Stimulated activated CD8-positive, alpha-beta memory T cell treated with anti-CD3 and anti-CD28 coated beads, Interleukin-15, amount 100 ng/mL, for 1 hour (primary cell): ENCODE results near the gene EFNB2.

ENCODE experiments used
- DNase-seq: peaks from one replicate; pipeline ENCODE4 v3.0.0-alpha.2; 2020; ENCODE audit warnings: low read depth

Gene EFNB2

DNA sequence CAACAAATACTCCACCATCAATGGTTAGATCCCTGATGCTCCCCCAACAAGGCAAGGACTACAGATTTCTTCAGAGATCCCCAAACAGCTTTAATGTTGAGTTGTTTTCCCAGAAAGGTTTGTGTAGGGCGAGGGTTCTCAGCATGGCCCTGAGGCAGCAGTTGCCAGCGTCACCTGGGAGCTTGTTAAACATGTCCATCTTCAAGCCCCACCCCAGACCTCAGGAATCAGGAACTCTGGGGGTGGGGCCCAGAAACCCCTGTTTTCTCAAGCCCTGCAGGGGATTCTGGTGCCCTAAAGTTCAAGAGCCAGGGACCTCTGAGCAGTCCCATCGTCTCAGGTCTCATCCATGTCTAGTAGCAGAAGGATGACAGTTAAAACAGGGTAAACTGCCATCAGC, 9.6 kb downstream of the EFNB2 start:
- no peak for DNase-seq

DNA sequence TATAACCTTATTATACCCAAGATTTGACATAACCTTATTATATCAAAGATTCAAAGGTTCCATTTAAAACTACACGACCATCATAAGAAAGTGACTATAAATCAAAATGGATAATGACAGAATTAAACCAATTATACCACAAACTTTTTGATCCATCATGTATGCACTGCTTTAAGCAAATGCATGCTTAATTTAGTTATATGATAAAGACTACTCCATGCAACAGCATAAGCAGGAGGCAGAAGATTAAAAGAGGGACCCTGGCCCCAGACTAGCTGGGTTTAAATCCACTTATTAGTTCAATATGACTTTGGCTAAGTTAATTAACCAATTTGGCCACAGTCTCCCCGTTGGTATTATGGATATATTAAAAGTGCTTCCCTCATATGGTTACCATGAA, 11.4 kb downstream of the EFNB2 start:
- no peak for DNase-seq

DNA sequence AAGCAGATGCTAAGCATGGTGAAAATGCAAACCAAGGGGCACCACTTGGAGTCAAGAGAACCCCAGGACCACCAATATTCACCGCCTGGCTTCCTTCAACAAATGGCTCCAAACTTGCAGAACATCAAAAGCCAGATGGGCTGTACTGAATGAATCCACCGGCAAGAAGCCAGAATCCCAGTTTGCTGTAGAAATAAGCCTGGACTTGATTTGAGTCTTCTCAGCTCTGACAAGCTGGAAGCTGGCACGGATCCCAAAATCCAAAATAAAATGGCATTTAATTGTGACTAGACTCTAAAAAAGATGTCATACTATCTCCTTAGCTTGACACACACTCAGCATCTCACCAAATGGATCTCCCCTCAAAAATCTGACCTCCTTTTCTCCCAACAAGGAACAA, 11.9 kb downstream of the EFNB2 start:
- no peak for DNase-seq

DNA sequence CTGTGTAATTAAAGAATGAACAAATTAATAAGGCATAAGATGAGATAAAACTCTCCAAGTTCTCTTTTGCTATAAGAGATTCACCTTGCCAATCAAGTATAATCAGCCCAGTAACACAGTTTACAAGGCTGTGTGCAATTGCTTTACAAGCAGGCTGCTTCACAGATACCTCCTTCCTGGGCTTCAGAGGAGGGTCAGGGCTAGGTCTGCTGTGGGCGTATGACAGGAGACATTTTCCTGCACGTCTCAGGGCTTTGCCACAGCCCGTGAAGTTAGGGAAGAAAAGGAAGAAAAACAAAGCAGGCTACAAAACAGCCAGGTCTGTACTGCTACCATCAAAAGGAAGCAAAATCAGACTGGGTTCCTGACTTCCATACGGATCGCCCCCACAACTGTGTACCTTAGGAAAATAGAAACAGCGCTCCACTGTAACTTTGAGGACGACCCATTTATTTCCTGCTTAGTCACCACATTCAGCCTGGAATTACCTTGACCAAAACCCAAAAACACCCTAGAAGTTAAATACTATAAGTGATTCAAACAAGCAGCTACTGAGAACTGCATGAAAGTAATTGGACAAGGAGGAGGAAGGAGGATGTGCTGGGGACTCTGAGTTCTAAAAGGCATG, 12.4 kb downstream of the EFNB2 start:
- no peak for DNase-seq

DNA sequence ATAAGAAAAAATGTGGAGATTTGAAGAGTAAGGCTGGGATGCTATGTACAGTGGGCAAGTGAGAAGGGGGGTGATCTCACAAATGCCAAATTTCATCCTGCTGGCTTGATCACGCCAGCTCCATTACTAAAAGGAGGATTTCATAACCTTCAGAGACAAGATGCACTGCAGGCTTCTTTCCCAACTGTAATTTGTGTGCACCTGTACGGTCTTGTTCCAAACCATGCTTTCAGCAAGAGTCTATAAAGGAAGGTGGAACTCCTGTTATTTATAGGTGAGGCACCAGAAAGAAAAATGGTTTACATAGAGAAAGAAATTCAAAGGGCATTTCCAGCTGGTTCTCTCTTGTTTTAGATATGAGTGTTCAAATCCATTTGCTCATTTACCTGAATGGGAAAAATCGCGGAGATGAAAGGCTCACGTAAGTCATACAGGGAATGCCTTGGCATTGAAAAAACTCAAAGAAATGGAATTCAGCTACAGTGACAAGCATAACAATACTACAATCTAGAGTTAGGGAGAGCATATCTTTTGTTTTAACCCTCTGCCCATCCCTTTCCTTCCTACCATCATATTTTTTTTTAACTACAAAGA, 13.3 kb downstream of the EFNB2 start:
- no peak for DNase-seq

DNA sequence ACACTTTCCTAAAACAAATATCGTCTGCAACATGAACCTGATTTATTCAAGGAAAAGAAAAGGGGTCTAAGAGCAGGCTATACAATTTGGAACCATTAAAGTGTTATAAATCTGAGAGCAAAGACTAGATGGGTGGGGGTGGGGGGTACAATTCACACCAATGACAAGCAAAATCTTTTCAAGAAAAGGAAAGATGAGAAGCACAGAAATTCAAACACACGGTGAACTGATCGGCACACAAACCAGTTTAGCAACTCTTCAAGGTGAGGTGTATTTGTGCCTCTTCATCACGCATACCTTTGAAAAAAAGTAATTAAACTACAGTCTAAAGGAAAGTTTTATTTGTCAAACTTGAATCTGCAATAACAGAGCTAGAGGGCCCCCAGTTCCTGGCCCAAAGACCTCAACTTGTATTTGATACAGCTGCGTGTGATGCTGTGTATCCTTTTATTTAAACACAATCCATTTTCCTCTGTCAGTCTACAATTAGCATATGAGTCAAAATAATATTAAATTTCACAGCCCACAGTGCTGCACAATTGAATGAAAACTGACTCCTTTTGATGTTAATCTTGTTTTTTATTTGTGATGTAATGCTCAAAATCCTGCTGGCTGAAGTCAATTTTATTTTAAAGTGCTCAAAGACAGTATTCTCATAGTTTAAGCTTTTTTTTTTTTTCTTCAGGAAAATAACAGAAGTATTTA, 14.2 kb downstream of the EFNB2 start:
- no peak for DNase-seq

DNA sequence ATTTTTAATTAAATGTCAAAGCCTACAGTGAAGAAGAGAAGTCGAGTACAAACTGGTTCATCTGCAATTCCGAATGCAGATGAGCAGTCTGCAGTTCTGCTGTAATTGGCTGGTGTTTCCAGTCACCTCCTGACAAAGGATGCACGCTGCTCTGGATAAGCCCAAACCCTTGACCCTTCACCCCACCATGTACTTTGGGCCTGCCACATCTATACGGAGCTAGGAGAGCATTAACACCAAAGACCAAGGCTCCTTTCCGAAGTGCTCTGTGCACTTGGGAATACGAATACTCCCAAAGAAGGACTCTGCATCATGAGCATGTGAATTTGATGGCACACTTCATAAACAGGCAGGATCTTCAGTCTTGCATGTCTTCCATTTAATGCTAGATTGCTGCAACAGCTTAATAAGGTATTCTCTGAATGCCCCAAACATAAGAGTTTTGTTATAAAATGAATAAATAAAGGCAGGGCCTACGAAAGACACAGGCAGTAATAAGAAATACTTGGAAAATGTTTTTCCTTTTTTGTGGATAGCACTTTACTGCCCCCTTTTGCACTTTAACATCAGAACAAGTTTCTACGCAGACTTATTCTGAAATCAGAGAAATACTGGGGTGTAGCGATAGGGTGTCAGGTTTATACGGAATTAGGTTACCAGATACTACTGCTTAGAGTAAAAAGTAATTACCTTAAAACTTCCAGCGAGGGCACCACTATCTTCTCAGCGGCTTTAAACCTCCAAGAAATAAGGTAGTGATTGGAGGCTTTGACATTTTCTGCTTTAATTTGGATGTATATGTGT, 15.0 kb downstream of the EFNB2 start:
- DNase-seq = no peak

DNA sequence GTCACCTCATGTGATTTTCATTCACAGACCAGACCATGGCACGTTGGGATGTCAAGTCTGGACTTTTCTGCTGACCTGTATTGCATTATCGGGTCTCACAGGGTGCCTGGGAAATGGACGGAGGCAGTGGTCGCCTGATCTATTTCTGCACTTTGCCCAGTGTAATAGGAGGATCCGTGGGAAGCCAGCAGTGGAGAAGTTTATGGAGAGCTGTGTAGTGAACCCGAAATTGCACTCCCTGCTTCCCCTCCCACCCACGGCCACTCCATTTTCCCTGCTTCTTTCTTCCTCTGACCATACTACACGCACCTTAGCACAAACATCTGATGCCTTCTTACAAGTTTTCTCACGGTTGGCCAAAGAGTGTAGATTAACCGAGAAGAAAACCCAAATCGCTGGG, 16.9 kb downstream of the EFNB2 start:
- no peak for DNase-seq

DNA sequence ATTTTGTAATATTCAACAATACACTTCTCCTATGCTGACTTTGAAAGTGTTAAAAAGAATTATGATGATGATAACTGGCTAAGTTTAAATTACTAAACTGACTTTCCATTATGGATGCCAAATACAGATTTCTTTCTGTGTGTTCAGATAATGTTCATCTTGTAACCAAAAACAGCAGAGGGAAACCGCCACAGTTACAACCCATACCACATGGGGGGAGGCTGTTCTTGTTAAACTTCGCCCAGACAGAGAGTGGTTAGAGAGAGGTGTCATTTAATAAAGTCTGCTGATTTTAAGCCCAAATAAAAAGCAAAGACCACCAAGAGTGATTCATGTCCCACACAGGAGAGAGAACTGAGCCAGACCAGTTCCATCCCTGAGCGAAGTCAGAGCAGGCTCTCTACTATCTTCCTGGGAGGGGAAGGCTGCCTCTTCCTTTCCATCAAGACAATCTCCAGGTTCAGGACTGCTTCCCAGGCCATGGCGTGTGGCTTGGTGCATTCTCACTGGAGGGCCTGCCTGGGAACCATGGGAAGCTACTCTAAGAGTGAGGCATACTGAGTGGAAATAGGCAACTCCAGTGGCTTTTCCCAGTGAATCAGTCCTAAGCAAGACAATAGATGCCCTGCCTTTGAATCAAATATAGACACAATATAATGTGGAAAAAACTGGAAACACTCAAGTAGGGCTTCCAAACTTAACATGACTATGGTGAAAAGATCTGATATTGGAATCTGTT, 18.2 kb downstream of the EFNB2 start:
- no peak for DNase-seq

DNA sequence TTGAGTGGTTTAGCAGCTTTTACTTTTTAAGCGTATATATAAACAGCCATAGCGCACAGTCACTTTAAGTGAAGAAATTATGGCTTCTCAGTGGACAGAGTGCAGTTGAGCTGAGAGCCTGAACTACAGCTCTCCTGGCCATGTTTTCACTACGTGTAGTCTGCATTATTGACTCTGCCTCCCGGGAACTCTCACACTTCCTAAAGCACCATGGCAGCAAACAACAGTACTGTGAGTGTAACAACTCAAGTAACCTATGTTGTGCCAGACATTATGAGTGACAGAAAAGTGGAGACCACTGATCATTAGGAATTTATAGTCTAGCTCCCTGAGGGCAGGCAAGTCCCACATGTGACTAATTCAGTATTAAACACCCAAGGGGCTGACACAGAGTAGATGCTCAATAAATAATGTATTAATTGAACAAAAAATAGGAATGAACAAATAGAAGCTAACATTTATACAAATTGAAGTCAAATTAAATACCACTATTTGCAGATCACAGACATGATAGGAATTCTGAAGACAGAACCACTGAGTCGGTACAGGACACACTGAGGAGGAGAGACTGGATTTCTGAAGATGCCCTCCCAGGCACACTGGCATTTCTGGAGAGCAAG, 19.7 kb downstream of the EFNB2 start:
- DNase-seq = no peak

DNA sequence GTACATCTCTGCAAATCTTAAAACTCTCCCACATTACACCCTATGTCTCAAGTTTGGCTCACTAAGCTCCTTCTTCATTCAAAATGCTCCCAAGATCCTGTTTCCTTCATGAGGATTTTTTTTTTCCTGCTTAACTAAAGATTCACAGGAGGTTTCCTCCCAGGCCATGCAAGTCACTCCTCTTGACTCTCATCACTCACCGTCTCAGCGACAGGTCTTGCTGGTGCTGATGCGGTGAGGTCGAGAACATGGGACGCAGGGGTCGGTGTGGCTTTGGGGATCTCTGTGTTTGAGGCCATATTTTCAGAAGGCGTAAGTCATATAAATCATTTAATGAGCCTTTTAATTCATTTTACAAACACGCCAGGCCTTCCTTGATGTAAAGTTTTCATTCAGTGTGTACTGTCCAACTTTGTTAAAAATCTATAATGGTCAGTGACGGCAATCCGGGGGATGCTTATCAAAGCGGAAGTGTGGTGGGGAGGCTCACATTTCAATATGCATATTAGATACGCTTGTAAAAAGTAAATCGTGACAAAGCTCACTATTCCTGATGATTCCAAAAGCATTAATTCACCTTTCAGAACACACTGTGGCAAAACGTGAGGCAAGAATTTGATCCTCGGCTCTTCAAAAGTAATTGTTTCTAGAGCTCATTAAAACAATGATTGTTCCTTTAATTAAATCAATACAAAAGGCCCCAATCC, 20.4 kb downstream of the EFNB2 start:
- no peak for DNase-seq

DNA sequence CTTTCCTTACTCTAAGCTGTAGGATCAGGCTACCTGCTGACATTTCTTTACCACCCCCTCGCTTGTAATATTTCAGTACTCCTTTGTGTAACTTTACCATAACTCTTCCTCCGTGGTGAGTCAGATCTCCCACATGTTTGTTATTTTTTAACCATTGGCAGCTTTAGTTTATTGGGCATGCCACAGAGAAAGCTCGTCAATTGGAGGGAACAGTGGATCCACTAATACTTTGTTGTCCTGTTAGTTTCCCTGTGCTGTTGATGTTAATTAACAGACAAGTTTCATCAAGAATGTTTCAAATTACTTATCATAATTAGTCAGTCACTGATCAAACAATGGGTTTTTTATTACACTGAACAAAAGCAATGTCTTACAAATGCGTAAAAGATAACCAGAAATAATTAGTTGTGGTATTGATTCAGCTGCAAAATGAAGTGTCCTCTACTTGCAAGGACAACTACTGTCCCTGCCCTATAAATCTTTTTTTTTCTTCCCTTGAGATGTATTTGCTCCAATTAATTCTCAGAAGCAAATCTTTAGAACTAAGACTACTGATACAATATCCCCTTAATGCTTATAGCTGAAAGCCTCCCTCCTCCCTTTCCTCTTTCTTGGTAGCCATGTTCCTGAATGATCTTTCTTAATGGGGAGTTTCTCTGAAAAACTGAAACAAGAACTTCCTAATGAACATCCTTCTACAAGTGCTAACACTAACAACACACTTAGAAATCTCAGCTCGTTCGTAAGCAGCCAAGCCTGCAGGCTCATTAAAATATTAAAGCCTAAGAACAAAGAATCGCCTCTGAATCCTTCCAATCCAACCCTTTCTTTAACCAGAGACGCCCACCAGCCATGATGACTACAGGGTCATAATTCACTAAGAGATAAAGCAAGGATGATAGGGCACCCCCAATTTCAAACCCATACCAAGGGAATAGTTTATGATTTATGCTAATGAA, 22.2 kb downstream of the EFNB2 start:
- DNase-seq = no peak

DNA sequence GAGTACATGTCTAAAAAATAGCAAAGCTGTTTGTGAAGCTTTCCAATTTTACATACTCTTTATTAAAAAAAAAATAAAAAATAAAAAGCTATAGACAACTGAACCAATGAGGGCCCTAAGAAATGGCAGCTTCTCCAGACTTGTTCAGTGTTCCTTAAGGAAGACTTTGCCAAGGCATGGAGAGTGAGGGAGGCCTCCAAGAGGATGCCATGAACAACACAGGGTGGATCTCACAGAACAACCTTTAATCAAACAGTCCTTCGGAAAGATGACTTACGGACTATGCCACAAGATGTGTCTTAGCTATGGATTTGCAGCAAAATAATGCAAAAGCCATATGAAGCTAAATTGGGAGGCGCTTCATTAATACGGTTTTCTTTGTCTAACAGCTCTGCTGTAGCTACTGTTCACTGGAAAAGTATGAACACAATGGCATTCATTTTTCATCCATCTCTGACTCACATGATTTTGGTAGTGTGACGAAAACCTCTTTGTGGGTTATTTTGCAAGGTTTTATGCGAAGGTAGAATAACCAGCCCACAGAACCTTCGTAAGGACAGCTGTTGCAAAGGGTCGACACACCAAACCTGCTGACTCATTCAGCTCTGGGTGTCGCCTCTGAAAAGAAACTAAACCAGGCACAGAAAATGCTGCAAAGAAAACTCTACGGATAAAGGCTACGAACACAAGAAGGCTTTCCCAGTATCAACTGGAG, 27.7 kb downstream of the EFNB2 start:
- DNase-seq = no peak

DNA sequence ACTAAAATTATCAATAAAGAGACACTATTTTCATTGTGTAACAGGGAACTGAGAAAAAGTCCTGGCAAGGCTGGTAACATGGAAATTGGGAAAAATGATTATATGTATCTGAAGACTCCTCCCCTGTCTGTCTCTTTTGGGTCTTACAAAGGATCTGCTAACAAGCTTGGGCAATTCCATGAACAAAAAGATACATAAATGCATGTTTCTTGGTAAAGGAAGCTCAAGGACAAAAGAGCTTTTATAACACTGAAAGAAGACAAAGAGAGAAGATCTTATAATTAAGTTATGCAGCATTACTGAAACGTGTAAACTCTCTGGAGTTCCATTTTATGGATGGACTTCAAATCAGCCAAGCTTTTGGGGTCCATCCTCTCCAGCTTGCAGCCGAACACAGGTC, 29.2 kb downstream of the EFNB2 start:
- DNase-seq = no peak

DNA sequence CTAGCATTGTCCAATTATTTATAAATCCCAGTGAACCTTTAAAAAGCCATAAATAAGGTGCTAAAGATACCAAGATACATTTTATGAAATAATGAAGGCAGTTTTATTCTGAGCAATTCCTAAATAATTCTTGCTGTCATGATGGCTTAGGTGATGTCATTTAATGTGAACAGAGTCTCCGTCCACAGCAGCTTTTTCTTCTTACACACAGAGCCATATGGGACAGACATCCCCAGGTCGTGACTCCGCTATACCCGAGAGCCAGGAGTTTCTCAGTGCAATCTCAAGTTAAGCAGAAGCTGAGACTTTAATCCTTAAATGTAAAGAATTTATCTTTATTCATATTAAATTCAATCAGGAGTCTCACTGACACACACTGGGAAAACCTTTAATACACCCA, 29.7 kb downstream of the EFNB2 start:
- no peak for DNase-seq

DNA sequence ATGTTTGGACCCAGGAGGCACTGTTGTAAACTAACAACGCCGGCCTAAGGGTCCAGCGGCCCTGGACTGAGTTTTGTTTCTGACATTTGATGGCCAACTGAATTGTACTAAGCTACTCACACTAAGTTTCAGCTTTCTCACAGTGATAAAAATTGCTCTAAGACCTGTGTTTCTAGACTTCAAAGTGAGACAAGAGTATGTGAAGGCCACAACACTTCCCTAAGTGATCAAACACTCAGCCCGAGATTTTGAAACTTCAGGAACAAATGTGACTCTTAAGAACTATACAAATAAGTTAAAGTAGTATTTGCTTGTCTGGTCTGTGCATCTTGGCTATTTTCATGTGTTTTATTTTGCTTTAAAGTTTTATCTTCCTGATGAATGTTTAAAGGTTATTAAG, 30.2 kb downstream of the EFNB2 start:
- DNase-seq = no peak

DNA sequence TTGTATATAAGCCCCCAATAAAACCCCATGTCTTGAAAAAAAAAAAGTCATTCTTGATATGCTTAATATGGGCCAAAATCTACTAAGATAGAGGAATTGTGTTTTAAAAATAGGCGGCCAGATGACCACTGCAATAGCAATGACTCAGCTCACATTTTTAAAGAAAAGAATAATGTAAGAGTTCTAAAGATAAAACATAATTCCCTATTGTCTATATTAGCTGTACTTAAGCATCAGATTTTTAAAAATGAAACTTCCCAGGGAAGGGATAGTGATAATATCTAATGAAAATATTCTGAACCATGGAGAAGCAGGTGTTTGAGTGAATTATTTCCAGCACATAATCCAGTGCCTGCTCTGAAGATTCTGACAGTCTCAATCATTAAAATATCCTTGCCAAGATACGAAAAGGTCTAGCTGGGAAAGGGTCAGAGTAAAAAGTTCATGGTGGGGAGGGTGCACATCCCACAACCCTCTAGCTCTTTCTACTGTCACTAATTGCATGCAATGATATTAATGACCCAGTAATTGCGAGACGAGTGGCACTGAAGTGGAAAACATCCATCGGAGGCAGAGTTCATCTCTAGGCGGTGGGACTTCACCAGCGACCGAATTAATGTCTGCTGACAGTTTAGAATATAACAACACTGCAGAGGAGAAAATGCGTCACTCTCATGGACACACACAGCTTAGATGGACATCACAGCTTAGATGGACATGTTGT, 31.6 kb downstream of the EFNB2 start:
- no peak for DNase-seq

DNA sequence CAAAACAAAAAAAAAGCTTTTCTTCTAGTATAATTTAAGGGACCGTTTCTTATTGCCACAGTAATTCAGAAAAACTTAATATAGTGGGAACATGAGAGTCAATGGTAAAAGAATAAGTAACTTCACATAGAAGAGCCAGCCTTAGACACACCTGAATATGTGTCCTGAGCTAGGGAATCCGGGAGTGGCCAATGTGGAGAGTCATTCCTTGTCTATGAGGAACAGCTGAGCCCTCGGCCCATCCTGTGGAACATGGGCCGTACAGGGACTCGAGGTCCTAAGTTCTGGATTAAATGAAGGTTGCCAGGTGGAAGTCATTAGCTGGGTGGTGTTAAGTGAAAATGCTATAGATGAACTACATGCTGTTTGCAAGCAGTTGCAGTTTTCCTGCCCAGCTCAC, 32.2 kb downstream of the EFNB2 start:
- DNase-seq = no peak

DNA sequence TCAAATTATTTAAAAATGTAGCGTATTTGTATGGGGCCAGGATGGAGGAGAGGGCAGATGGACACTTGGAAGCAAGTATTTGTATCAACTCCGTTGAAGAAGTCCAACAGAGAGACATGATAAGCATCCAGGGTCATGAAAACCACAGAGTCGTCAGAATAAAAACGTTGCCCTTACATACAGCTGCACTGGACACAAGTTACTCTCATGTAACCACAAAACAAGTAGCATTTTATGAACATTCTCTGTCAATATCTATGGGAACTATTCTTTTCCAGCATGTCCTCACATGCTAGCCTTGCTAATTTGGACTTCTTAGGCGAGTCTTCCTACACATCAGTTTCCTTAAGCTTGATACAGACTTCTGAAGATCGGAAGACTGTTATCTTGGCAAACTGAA, 35.0 kb downstream of the EFNB2 start:
- DNase-seq = no peak
